GM10266 (cell line): ENCODE data around the gene KIF26A.

Experiments
- DNase-seq: peaks from one replicate; pipeline ENCODE4 v3.0.0; 2012; ENCODE audit errors: extremely low spot score
- TF ChIP-seq, protein P1 (sequence below): IDR thresholded peaks from 2 replicates; pipeline ENCODE4 v1.5.1; 2012; ENCODE audit warnings: mild to moderate bottlenecking, low read depth; ENCODE audit not compliant: control insufficient read depth, insufficient read depth; ENCODE audit errors: missing control alignments

KIF26A gene

DNA sequence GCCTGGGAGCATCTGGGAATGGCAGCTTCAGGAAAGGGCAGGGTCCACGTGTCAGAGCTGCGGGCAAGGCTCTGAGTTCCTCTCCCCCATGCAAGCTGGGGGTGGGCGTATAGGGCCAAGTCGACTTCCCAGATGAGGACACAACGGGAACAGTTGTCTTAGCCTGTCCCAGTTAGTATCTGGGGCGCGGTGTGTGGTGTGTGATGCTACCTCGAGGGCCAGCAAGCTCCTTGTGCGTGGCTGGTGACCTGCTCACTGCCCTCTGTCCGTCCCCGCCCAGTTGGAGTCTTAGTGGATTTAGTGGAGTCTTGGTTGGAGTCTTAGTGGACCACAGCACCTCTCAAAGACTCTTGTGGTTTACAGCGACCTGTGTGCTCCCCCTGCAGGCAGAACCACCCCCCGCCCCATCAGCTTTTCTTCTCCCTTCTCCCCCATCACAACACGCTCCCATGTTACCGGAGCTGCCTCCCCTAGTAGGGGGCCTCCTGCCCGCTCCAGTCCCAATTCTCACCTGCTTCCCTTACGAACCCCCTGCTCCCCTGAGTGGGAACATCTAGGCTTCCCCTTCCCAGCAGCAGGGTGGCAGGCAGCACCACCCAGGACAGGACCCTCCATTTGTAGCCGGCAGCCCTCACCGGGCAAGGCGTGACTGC lies 44.2 kb upstream of the KIF26A start:
- TF ChIP-seq, protein P1, sequence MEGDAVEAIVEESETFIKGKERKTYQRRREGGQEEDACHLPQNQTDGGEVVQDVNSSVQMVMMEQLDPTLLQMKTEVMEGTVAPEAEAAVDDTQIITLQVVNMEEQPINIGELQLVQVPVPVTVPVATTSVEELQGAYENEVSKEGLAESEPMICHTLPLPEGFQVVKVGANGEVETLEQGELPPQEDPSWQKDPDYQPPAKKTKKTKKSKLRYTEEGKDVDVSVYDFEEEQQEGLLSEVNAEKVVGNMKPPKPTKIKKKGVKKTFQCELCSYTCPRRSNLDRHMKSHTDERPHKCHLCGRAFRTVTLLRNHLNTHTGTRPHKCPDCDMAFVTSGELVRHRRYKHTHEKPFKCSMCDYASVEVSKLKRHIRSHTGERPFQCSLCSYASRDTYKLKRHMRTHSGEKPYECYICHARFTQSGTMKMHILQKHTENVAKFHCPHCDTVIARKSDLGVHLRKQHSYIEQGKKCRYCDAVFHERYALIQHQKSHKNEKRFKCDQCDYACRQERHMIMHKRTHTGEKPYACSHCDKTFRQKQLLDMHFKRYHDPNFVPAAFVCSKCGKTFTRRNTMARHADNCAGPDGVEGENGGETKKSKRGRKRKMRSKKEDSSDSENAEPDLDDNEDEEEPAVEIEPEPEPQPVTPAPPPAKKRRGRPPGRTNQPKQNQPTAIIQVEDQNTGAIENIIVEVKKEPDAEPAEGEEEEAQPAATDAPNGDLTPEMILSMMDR, result peak; percentile 33
- no peak for DNase-seq

DNA sequence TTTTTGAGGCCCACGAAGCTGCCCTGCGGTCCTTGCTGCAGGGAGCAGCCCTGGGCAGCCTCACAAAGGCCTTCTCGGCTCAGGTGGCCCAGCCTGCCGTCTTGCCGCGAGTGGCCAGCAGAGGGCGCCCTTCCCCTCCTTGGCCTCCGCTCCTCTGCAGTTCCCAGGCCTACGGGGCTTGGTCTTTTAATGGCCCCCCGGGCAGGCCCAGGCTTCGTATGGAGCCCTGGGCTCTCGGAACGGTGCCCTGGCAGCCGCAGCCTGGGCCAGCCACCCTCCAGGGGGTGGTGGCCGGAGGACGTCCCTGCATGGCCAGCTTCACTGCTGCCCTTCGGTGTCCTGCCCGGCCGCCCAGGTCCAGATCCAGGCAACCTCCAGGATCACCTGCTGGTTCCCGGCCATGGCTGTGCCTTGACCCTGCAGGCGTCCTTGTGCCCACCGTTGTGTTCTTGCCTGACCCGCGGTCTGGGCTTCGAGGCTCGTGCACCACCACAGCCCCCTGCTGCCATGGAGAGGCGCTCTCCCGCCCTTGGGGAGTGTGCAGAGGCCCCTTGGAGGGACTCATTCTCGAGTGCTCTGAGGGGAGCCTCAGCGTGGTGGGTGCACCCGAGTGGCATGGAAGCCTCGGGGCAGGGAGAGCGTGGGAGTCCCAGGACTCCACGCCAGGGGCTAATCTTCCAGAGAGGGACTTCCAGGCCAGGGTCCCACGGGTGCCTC lies 43.5 kb upstream of the KIF26A start:
- DNase-seq, result peak; percentile 88
- TF ChIP-seq, protein P1, result peak; percentile 94

DNA sequence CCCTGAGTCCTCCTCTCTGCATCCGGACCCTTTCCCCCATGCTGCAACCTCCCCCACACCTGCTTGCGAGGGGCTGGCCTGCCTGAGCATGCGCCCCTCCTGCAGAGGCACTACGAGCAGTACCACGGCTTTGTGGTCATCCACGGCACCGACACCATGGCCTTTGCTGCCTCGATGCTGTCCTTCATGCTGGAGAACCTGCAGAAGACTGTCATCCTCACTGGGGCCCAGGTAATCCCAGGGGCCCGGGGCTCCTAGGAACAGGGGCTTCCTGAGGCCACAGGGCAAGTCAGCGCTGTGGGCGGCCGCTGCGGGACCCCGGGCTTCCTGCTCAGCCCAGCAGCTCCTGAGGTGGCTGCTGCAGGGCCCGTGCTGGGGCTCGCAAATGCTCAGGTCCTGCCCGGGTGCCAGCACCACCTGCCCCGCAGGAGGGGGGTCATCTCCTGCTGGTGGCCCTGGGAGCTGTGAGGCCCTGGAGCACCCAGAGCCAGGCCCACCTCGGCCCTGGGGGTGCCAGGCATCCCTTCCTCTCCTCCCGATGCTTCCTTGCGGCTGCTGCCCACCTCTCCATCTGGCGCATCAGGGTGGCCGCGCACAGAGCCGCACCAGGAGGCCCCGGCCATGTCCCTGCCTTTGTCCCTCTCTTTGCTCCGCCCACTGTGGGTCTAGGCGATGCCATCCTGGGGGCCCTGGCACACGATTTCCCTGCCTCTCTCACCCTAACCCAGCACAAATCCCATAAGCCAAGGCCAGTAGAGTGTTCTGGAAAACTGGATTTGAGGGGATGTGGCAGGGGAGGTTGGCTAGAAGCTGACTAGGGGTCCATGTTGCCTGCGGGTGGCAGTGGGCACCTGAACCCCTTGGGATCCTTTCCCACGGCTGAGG lies 42.7 kb upstream of the KIF26A start:
- no peak for DNase-seq
- TF ChIP-seq, protein P1, result no peak

DNA sequence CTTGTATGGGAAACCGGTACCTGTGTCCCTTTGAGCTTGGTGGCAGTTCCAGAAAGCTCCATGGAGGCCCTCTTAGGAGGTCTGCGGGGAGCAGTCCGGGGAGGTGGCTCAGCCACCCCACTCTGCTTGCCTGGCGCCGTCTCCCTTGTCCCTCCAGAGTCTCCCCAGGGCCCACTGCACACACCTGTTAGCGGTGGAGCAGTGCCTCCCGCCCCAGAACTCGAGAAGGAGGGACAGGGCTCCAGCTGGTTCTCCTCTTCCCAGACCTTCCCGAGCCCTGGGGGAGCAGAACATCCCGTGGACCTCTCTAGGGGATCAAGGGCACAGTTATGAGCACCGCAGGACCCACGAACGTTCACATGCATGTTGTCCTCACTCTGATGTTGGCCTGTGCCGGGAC lies 42.1 kb upstream of the KIF26A start:
- DNase-seq, result no peak
- TF ChIP-seq, protein P1, result no peak

DNA sequence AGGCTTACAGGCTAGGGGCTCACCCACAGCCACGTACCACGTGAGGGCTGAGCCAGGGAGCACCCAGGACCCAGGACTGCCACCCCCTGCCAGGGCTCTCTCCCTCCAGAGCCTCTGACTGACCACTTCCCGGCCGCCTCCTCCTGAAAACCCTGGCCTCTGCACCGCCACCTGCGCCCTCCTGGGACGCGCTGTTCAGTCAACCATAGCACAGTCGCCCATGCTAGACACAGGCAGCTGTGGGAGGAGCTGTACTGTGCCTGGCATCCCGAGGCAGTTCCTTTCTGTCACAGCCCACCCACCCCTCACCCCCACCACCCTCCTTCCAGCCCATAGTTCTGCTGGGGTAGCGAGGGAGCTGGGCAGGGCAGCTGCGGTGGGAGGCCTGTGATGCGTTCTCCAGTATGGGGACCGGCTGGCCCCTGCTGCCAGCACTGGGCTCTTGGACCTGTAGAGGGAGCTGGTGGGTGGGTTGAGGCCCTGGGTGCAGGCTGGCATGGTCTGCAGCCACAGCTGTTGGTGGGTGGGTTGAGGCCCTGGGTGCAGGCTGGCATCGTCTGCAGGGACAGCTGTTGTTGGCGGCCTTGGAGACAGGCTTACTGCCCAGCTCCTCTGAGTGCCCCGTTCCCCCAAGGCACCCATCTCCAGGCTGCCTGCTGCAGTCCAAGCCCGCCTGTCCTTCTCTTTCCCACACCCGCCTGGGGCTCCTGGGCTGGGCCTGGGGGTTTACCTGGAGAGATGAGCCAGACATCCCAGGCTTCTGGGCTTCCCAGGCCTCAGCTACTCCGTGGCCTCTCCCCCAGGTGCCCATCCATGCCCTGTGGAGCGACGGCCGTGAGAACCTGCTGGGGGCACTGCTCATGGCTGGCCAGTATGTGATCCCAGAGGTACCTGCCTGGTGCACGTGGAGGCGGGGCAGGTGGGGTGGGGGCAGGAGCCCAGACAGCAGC lies 41.4 kb upstream of the KIF26A start:
- DNase-seq, result no peak

More for the DNA sequence above, 41.4 kb upstream of the KIF26A start:
- TF ChIP-seq, protein P1, result no peak
